Naive B cell (primary cell): ENCODE results near the gene CNTNAP1. TPM values are rescaled to one million over a fixed set of nuclear protein-coding genes. Genes with fewer than 3 reads are reported as not detected.

Experiments
- ATAC-seq, 2 donors: fragments of 150-1000 bp; cut with Tn5 transposase; 2 replicates each; pipeline ENCODE4 v1.10.0; 2021; ENCODE audit warnings: low read depth in 2 of 2, mild to moderate bottlenecking in 2 of 2, moderate library complexity in 2 of 2
- DNase-seq: peaks from one replicate; pipeline ENCODE4 v3.0.0; 2022
- H3K27ac Mint-ChIP-seq, 6 donors: one replicate each; pipeline ENCODE4 v1.8.0; 2020 to 2022; ENCODE audit warnings: mild to moderate bottlenecking in 6 of 6, mixed read lengths in 6 of 6, moderate library complexity in 5 of 6, inconsistent platforms in 2 of 6
- H3K27me3 Mint-ChIP-seq, 3 donors: one replicate each; pipeline ENCODE4 v1.8.0; 2021 to 2022; ENCODE audit warnings: mixed read lengths in 3 of 3, mild to moderate bottlenecking in 1 of 3
- H3K36me3 Mint-ChIP-seq, 2 donors: one replicate each; pipeline ENCODE4 v1.8.0; 2020 to 2022; ENCODE audit warnings: mixed read lengths in 2 of 2, inconsistent platforms in 1 of 2, mild to moderate bottlenecking in 1 of 2
- H3K4me1 Mint-ChIP-seq, 3 donors: one replicate each; pipeline ENCODE4 v1.8.0; 2020 to 2022; ENCODE audit warnings: mixed read lengths in 3 of 3, inconsistent platforms in 1 of 3, mild to moderate bottlenecking in 1 of 3, moderate library complexity in 1 of 3
- H3K4me3 Mint-ChIP-seq, 8 donors: one replicate each; pipeline ENCODE4 v1.8.0; 2020 to 2022; ENCODE audit warnings: mild to moderate bottlenecking in 8 of 8, mixed read lengths in 8 of 8, moderate library complexity in 8 of 8, inconsistent platforms in 2 of 8
- H3K9me3 Mint-ChIP-seq, 7 donors: one replicate each; pipeline ENCODE4 v1.8.0; 2020 to 2022; ENCODE audit warnings: mixed read lengths in 7 of 7, mild to moderate bottlenecking in 5 of 7, inconsistent platforms in 2 of 7, moderate library complexity in 1 of 7
- polyA plus RNA-seq, 6 donors: library from polyadenylated mRNA; unstranded; fragments of 300-500 nt; fragmentation: Illumina TruSeq; gene quantifications; one replicate each; pipeline ENCODE4 v1.2.3, GENCODE V29; 2021; ENCODE audit warnings: low read depth in 6 of 6

The CNTNAP1 gene
- polyA plus RNA-seq, 6 donors from 2014 or later: 0.19 to 1.00 (median 0.39) TPM; not detected in 1

DNA sequence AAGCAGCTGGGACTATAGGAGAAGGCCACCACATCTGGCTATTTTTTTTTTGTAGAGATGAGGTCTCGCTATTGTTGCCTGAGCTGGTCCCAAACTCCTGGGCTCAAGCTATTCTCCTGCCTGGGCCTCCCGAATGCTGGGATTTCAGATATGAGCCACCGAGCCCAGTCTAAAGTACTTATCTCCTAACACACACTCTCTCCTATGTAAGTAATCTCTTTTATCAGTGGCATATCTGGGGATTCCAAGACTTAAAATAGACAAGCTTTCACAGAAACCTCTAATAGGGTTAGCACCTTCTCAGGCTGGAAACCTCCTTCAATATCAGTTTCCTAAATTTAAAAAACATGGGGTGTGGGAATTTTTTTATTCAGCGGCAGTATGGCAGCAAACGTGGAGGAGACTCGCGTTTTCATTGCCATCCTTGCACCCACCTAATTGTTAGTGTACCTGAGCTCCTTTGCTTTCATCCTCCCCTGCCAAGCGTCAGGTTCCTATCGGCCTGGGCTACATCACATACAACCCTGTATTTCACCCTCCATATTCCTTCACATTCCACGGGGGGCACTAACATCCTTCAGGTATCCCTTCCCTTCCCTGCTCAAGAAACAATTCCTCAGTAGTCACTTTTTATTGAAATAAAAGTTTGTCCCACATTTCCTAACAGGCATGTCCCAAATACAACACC lies 61.4 kb downstream of the CNTNAP1 start:
- no peaks in the 10 kb centered on the region for H3K9me3 Mint-ChIP-seq
- H3K27ac Mint-ChIP-seq: peak overlapping the region in 5 of 6 donors; percentile 68 to 94 (median 91)
- no peak for DNase-seq
- peaks cover 20 to 39% (median 29%) of the 10 kb centered on the region in 3 donors for H3K4me1 Mint-ChIP-seq
- ATAC-seq: no peak
- peaks cover 4 to 12% (median 5%) of the 10 kb centered on the region in 3 donors for H3K27me3 Mint-ChIP-seq
- peak overlapping the region; percentile 85 to 95 (median 91) for H3K4me3 Mint-ChIP-seq
- no peaks in the 10 kb centered on the region for H3K36me3 Mint-ChIP-seq

DNA sequence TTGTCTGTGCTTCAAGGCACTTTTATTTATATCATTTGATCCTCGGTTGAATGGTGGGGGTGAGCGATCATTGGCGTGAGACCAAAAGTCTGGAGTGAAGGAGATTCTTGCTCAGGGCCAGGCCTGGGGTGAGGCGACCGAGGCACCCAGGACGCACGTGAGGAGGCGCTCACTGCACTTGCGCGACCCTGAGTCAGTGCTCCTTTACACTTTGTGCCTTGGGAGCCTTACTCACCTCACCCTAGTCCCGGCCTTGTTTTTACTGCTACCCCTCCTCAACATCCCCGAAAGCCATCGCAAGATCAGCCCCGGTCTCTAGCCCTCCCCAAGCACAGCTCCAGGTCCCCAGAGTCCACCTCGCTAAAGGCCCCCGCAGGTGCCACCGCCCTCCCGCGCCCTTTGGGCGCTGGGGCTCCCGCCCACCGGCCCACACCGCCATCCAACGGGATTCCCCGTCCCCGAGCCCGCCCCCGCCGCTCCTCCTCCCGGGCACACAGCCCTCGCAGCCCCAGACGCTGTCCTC lies 62.0 kb downstream of the CNTNAP1 start:
- Mint-ChIP-seq H3K4me1 (peaks cover 20 to 39% (median 29%) of the 10 kb centered on the region in 3 donors), H3K9me3 (no peaks in the 10 kb centered on the region), H3K27ac (peak overlapping the region; percentile 84 to 94 (median 92)), H3K36me3 (no peaks in the 10 kb centered on the region), H3K27me3 (peaks cover 5 to 18% (median 9%) of the 10 kb centered on the region in 3 donors), H3K4me3 (peak overlapping the region; percentile 85 to 95 (median 91))
- ATAC-seq (peak; percentile 69 to 75), DNase-seq (no peak)

DNA sequence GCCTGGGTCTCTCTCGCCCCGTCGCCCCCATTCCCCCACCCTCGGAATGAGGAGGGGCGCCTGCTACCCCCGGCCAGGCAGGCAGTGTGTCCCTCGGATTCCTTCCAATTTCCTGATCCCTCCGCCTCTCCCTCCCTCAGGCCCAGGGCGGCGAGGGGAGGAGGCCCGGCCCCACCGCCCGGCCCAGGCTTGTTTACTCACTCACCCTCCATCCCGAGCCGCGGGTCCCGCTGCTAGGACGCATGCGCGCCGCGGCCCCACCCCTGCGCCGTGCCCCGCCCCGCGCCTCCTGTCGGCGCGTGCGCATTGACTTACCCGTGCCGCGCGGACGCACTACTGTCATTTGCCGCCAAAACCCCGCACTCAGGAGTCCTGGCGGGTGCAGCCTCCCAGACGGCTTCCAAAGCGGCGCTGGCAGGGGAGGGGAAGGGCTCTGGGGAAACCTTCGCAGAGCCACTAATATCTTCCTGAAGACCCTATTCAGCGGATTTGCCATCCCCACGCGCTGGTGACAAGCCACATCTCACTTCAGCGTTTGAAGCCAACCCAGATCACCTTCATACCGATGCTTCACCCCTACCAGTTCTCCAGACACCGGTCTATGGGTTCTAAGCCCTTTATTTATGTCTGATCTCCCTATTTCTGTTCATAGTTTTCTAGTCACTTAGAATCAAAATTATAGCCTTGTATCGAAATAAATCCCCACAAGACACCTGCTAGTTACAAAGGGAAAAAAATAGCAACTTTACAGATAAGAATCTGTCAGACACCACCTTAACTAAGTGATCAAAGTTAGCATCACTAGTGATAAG lies 62.7 kb downstream of the CNTNAP1 start, which contains the start of gene EZH1:
Gene EZH1, minus strand, starts transcription at position 235 of the 812 bp plus-strand sequence. CDS start 16,099 bp downstream, outside the sequence.
- Mint-ChIP-seq H3K27ac (peak within 1 kb of the TSS; percentile 84 to 94 (median 92)), H3K4me3 (peak within 1 kb of the TSS; percentile 85 to 95 (median 91)), H3K36me3 (no peaks in the 10 kb centered on the region), H3K4me1 (peaks cover 20 to 39% (median 29%) of the 10 kb centered on the region in 3 donors), H3K27me3 (peaks cover 5 to 21% (median 9%) of the 10 kb centered on the region in 3 donors), H3K9me3 (no peaks in the 10 kb centered on the region)
- DNase-seq: peak; percentile 95
- peak; percentile 85 to 87 for ATAC-seq

DNA sequence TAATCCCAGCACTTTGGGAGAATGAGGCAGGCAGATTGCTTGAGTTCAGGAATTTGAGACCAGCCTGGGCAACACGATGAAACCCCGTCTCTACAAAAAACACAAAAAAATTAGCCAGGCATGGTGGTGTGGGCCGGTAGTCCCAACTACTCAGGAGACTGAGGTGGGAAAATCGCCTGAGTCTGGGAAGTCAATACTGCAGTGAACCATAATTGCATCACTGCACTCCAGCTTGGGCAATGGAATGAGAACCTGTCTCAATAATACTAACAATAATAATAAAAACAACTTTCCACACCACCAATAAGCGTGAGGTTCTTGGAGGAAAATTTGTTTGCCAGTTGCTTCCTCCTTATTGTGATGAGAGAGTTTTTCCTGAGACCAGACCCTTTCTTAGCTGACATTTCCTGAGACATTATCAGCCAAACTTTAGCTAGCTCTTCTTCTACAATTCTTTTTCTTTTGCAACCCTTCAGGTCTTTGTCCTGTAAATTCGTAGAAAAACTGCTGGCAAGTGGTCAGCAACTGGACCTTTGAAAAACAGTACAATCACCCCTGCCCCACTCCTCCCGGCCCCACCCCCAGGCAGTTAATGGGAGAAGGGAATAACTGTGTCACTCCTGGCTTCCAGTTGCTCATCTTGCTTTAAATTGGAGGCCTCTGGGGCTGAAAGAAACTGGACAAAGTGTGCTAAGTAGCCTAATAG lies 66.0 kb downstream of the CNTNAP1 start:
- H3K27me3 Mint-ChIP-seq: peaks cover 20 to 32% (median 21%) of the 10 kb centered on the region in 3 donors
- no peak for ATAC-seq
- H3K4me1 Mint-ChIP-seq: peaks cover 15 to 18% (median 17%) of the 10 kb centered on the region in 3 donors
- peak overlapping the region in 1 of 8 donors; percentile 53 for H3K4me3 Mint-ChIP-seq
- H3K9me3 Mint-ChIP-seq: no peaks in the 10 kb centered on the region
- H3K27ac Mint-ChIP-seq: no peak overlapping the region
- no peak for DNase-seq
- H3K36me3 Mint-ChIP-seq: no peaks in the 10 kb centered on the region

DNA sequence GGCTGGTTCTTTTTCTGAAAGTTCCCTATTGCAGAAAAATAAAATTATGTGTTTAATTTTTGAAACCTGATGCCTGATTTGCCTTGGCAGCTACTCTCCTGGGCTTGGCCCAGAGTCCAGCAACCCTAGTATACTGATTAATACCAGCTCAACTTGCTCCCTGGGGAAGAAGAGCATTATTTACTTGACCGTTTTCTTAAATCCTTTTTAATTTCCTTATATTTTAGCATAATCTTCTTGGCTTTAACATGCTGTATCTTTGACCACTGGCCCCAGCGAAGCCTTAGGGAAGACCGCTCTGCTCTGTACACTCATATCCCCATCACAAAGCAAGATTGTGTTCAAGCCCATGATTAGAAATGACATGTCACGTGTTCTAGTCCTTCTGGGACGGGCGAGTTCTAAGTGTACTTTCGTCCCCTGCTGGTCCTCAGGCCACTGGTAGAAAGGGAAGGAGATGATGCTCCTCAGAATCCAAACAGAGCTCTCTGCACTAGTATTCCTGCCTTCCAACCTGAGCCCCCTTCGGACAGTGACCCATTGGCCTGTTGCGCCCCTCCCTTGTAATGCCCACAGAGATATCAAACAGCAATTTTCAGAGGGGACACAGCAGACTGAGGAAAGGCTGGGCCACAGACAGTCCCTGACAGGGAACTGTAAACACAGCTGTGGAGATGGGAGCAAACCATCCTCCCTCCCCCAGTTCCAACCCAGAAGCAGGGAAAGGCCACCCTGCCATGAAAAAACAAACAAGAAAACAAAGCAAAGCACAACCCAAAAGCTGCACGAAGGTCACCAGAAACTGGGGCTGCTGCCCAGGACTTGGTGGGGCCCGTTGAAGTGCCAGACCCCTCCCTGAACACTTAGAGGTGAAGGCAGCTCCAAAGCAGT lies 66.8 kb downstream of the CNTNAP1 start:
- H3K4me1 Mint-ChIP-seq: peaks cover 8 to 10% (median 9%) of the 10 kb centered on the region in 3 donors
- H3K9me3 Mint-ChIP-seq: no peaks in the 10 kb centered on the region
- no peak overlapping the region for H3K4me3 Mint-ChIP-seq
- peaks cover 21 to 37% (median 23%) of the 10 kb centered on the region in 3 donors for H3K27me3 Mint-ChIP-seq
- no peak overlapping the region for H3K27ac Mint-ChIP-seq
- no peak for DNase-seq
- no peak for ATAC-seq
- H3K36me3 Mint-ChIP-seq: no peaks in the 10 kb centered on the region

Other genes with a start within 250 kb of the CNTNAP1 start
- 10 to 100 TPM; 42.5 to 81.0 (median 62.8) TPM for gene ATP6V0A1, start 223.7 kb upstream of the CNTNAP1 start, polyA plus RNA-seq
- 10 to 100 TPM; 17.1 to 34.9 (median 23.6) TPM for gene NAGLU, start 146.3 kb upstream of the CNTNAP1 start, polyA plus RNA-seq
- gene HSD17B1, start 129.6 kb upstream of the CNTNAP1 start, polyA plus RNA-seq: 1 to 10 TPM in 2 of 6 donors, under 1 TPM in 3, not detected in 1; 0.55 to 1.6 (median 0.90) TPM
- gene COASY, start 120.4 kb upstream of the CNTNAP1 start, polyA plus RNA-seq: 100 to 1,000 TPM in 1 of 6 donors, 10 to 100 TPM in 5; 40.6 to 104 (median 55.5) TPM
- 10 to 100 TPM; 26.7 to 48.2 (median 32.9) TPM for gene MLX, start 115.4 kb upstream of the CNTNAP1 start, polyA plus RNA-seq
- 1 to 10 TPM in 5 of 6 donors, not detected in 1; 1.5 to 2.9 (median 2.4) TPM for gene PSMC3IP, start 104.8 kb upstream of the CNTNAP1 start, polyA plus RNA-seq
- gene RETREG3, start 73.2 kb upstream of the CNTNAP1 start, polyA plus RNA-seq: 100 to 1,000 TPM; 132 to 161 (median 140) TPM
- 10 to 100 TPM in 1 of 6 donors, 1 to 10 TPM in 4, not detected in 1; 4.2 to 10.2 (median 6.8) TPM for gene TUBG1, start 72.8 kb upstream of the CNTNAP1 start, polyA plus RNA-seq
- 1 to 10 TPM in 5 of 6 donors, under 1 TPM in 1; 0.39 to 3.3 (median 1.5) TPM for gene TUBG2, start 23.2 kb upstream of the CNTNAP1 start, polyA plus RNA-seq
- not detected for gene PLEKHH3, start 5.5 kb upstream of the CNTNAP1 start, polyA plus RNA-seq
- 1 to 10 TPM in 1 of 6 donors, under 1 TPM in 2, not detected in 3; 0.27 to 1.8 (median 0.93) TPM for gene CCR10, start 688 bp upstream of the CNTNAP1 start, polyA plus RNA-seq
- 10 to 100 TPM in 5 of 6 donors, 1 to 10 TPM in 1; 8.2 to 63.4 (median 47.3) TPM for gene EZH1, start 62.5 kb downstream of the CNTNAP1 start, polyA plus RNA-seq
- not detected for gene RAMP2, start 78.7 kb downstream of the CNTNAP1 start, polyA plus RNA-seq
- gene VPS25, start 90.9 kb downstream of the CNTNAP1 start, polyA plus RNA-seq: 10 to 100 TPM; 44.3 to 61.0 (median 56.5) TPM
- under 1 TPM in 1 of 6 donors, not detected in 5; 0.10 TPM for gene WNK4, start 98.1 kb downstream of the CNTNAP1 start, polyA plus RNA-seq
- 100 to 1,000 TPM; 117 to 157 (median 133) TPM for gene COA3, start 116.2 kb downstream of the CNTNAP1 start, polyA plus RNA-seq
- under 1 TPM in 5 of 6 donors, not detected in 1; 0.17 to 0.74 (median 0.70) TPM for gene CNTD1, start 116.3 kb downstream of the CNTNAP1 start, polyA plus RNA-seq
- 100 to 1,000 TPM; 136 to 212 (median 150) TPM for gene BECN1, start 141.8 kb downstream of the CNTNAP1 start, polyA plus RNA-seq
- 100 to 1,000 TPM in 5 of 6 donors, 10 to 100 TPM in 1; 92.2 to 148 (median 115) TPM for gene PSME3, start 150.9 kb downstream of the CNTNAP1 start, polyA plus RNA-seq
- gene AOC2, start 162.0 kb downstream of the CNTNAP1 start, polyA plus RNA-seq: under 1 TPM in 2 of 6 donors, not detected in 4; 0.24 to 0.43 TPM
- gene AOC3, start 168.7 kb downstream of the CNTNAP1 start, polyA plus RNA-seq: not detected
- not detected for gene G6PC1, start 218.3 kb downstream of the CNTNAP1 start, polyA plus RNA-seq